CD4-positive, alpha-beta T cell (primary cell): ENCODE results near the gene KCNT2. TPM values are rescaled to one million over a fixed set of nuclear protein-coding genes. Genes with fewer than 3 reads are reported as not detected.
A peak's percentile ranks its signal among the peaks of the same experiment; 100 is the strongest.

Experiments used
- ATAC-seq: fragments of 200-7000 bp; cut with Tn5 transposase; one replicate; pipeline ENCODE4 v1.10.0; 2022; ENCODE audit warnings: mild to moderate bottlenecking; ENCODE audit not compliant: poor library complexity
- CTCF ChIA-PET: fragments of 350-600 bp; sonication (Branson Sonifier 250); formaldehyde crosslinking; loops from one replicate; lab custom pipeline; 2021; ENCODE audit warnings: antibody characterized with exemption, inconsistent platforms; lab: Charles Lee
- POLR2A ChIA-PET: fragments of 350-600 bp; sonication (Branson Sonifier 250); formaldehyde crosslinking; loops from one replicate; lab custom pipeline; 2021; ENCODE audit warnings: antibody characterized with exemption, inconsistent platforms; lab: Charles Lee
- DNase-seq, 14 experiments: peaks; one replicate each; pipeline ENCODE4 v3.0.0-alpha.2; 2013 to 2020; ENCODE audit warnings: mixed read lengths in 2 of 14
- H3K27ac ChIP-seq, 2 donors: one replicate each; pipeline versions ENCODE4 v1.5.1 to v1.7.0; 2013; ENCODE audit warnings: low read length in 2 of 2, low read depth in 1 of 2, mild to moderate bottlenecking in 1 of 2
- H3K27me3 ChIP-seq, 2 experiments: 1 replicate in 1 of 2; 2 replicates in 1 of 2; pipeline versions ENCODE4 v1.6.1 to v1.7.0; 2013; ENCODE audit warnings: low read length in 2 of 2, control low read depth in 1 of 2, mild to moderate bottlenecking in 1 of 2, moderate library complexity in 1 of 2; ENCODE audit not compliant: insufficient read depth in 2 of 2, control insufficient read depth in 1 of 2
- H3K36me3 ChIP-seq: one replicate; pipeline ENCODE4 v1.6.1; 2013; ENCODE audit warnings: low read length, control low read depth; ENCODE audit not compliant: insufficient read depth
- H3K4me1 ChIP-seq: one replicate; pipeline ENCODE4 v1.6.1; 2013; ENCODE audit warnings: low read length, control low read depth; ENCODE audit not compliant: insufficient read depth
- H3K4me3 ChIP-seq: one replicate; pipeline ENCODE4 v1.5.1; 2013; ENCODE audit warnings: mild to moderate bottlenecking, low read length, moderate library complexity
- H3K9me3 ChIP-seq, 2 experiments: 1 replicate in 1 of 2; 2 replicates in 1 of 2; pipeline versions ENCODE4 v1.6.1 to v1.7.0; 2013; ENCODE audit warnings: low read length in 2 of 2, mild to moderate bottlenecking in 2 of 2, control low read depth in 1 of 2, moderate library complexity in 1 of 2; ENCODE audit not compliant: control insufficient read depth in 1 of 2, insufficient read depth in 1 of 2
- H3K27ac Mint-ChIP-seq: one replicate; pipeline ENCODE4 v1.8.0; 2020; ENCODE audit warnings: mixed read lengths
- H3K27me3 Mint-ChIP-seq: one replicate; pipeline ENCODE4 v1.8.0; 2021; ENCODE audit warnings: mixed read lengths
- H3K36me3 Mint-ChIP-seq: one replicate; pipeline ENCODE4 v1.8.0; 2021; ENCODE audit warnings: low read depth, mixed read lengths
- H3K4me1 Mint-ChIP-seq: one replicate; pipeline ENCODE4 v1.8.0; 2021; ENCODE audit warnings: low read depth, mixed read lengths
- H3K4me3 Mint-ChIP-seq: one replicate; pipeline ENCODE4 v1.8.0; 2020; ENCODE audit warnings: mild to moderate bottlenecking, mixed read lengths
- H3K9me3 Mint-ChIP-seq: one replicate; pipeline ENCODE4 v1.8.0; 2020; ENCODE audit warnings: mixed read lengths
- intact Hi-C, 2 experiments: fragments of 100-400 bp; cut with DNase I in 1 of 2; cut with micrococcal nuclease in 1 of 2; formaldehyde crosslinking; loops; one replicate each; pipeline versions ENCODE4 v1.15.1 to v1.9.0; 2023 to 2025; cut with DNase I, micrococcal nuclease
- total RNA-seq, 174 experiments: library from RNA in 2 of 174; stranded (reverse) in 2 of 174; gene quantifications; one replicate each; pipeline ENCODE4 v1.2.3 and lab custom pipeline; 2021 to 2026
- TF ChIP-seq, protein P1 (sequence below): fragments of 200-600 bp; IDR thresholded peaks from one replicate; pipeline ENCODE4 v1.8.0; 2022; ENCODE audit warnings: antibody characterized with exemption, mild to moderate bottlenecking

Gene KCNT2
- total RNA-seq, 2 experiments from 2014 or later: not detected

DNA sequence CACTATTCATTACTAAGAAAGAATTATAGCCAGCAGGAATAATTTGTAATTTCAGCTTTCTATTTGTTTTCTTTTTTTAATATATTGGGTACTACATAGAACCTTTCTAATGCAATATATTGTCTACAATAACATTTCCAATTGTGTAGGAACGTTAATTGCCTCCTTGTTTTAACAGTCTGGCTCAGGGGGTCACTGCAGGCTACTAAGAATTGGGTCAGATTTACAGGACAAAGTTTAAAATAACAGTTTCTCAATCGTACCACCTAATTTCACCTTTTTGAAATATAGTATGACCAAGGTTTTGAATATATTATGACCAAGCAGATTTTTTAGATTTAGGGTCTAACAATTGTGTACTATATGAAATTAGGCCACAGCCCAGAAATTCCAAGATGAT lies 46.0 kb upstream of the KCNT2 start:
- Histone ChIP-seq H3K27me3 (no peaks in the 10 kb centered on the region), H3K4me1 (no peaks in the 10 kb centered on the region), H3K36me3 (no peaks in the 10 kb centered on the region), H3K4me3 (no peak overlapping the region), H3K27ac (no peak overlapping the region), H3K9me3 (no peaks in the 10 kb centered on the region)
- ChIA-PET CTCF (no interaction called here), POLR2A (no interaction called here)
- Mint-ChIP-seq H3K36me3 (no peaks in the 10 kb centered on the region), H3K4me3 (no peak overlapping the region), H3K27ac (no peak overlapping the region), H3K27me3 (no peaks in the 10 kb centered on the region), H3K4me1 (peaks cover 16% of the 10 kb centered on the region), H3K9me3 (no peaks in the 10 kb centered on the region)
- TF ChIP-seq, protein P1, sequence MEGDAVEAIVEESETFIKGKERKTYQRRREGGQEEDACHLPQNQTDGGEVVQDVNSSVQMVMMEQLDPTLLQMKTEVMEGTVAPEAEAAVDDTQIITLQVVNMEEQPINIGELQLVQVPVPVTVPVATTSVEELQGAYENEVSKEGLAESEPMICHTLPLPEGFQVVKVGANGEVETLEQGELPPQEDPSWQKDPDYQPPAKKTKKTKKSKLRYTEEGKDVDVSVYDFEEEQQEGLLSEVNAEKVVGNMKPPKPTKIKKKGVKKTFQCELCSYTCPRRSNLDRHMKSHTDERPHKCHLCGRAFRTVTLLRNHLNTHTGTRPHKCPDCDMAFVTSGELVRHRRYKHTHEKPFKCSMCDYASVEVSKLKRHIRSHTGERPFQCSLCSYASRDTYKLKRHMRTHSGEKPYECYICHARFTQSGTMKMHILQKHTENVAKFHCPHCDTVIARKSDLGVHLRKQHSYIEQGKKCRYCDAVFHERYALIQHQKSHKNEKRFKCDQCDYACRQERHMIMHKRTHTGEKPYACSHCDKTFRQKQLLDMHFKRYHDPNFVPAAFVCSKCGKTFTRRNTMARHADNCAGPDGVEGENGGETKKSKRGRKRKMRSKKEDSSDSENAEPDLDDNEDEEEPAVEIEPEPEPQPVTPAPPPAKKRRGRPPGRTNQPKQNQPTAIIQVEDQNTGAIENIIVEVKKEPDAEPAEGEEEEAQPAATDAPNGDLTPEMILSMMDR: no peak
- intact Hi-C loops: no loop called here
- DNase-seq (no peak), ATAC-seq (no peak)

DNA sequence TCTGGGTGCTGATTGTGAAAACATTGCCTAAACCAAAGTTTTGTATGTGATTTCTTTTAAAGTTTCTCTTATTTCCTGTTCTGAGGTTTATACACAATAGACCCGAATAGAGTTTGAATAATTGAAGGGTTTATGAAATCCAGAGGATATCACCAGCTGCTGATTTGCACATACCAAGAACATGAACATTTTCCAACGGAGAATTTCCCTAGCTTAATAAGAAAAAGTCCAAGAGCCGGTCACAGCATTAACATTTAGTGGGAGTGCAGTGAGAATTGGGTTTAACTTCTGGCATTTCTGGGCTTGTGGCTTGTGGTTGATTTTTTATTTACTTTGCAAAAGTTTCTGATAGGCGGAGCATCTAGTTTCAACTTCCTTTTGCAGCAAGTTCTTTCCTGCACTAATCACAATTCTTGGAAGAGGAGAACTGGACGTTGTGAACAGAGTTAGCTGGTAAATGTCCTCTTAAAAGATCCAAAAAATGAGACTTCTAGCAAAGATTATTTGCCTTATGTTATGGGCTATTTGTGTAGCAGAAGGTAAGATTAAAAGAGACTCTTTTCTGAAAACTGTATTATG lies 43.5 kb upstream of the KCNT2 start, which contains the start of gene CFH:
Gene CFH (plus strand): TSS at position 407 of the 579 bp plus-strand sequence. CDS start 75 bp downstream, at position 482.
- Histone ChIP-seq H3K36me3 (no peaks in the 10 kb centered on the region), H3K27ac (peak within 1 kb of the TSS in 1 of 2 donors; percentile 12), H3K27me3 (no peaks in the 10 kb centered on the region), H3K9me3 (no peaks in the 10 kb centered on the region), H3K4me1 (no peaks in the 10 kb centered on the region), H3K4me3 (peak within 1 kb of the TSS; percentile 48)
- Mint-ChIP-seq H3K9me3 (no peaks in the 10 kb centered on the region), H3K27ac (no peak within 1 kb of the TSS), H3K27me3 (no peaks in the 10 kb centered on the region), H3K4me1 (peaks cover 16% of the 10 kb centered on the region), H3K4me3 (peak within 1 kb of the TSS; percentile 72), H3K36me3 (no peaks in the 10 kb centered on the region)
- intact Hi-C loops: no loop called here
- TF ChIP-seq, protein P1: no peak
- ChIA-PET CTCF (no interaction called here), POLR2A (no interaction called here)
- ATAC-seq: no peak
- DNase-seq: peak in 3 of 14 experiments; percentile 5 to 53 (median 11)

DNA sequence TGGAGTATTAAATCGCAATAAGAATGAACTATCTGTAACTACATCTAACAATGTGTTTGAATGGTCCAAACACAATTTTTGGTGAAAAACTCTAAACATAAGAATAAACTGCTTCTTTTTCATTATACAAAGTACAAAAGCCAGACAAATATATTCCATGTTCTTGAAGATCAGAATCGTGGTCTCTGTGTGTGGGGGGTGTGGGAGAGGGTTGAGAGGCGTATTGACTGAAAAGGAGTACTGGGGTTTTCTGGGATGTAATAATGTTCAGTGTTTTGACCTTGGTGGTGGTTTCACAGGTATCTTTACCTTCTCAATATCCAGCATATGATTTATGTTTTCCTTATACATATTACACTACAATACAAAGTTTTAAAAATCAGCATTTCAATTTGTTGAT lies 42.8 kb upstream of the KCNT2 start:
- Histone ChIP-seq H3K4me1 (no peaks in the 10 kb centered on the region), H3K27me3 (no peaks in the 10 kb centered on the region), H3K36me3 (no peaks in the 10 kb centered on the region), H3K9me3 (no peaks in the 10 kb centered on the region), H3K4me3 (peak overlapping the region; percentile 48), H3K27ac (no peak overlapping the region)
- POLR2A ChIA-PET: no interaction called here
- CTCF ChIA-PET: no interaction called here
- Mint-ChIP-seq H3K27me3 (no peaks in the 10 kb centered on the region), H3K9me3 (no peaks in the 10 kb centered on the region), H3K27ac (no peak overlapping the region), H3K4me3 (no peak overlapping the region), H3K4me1 (peaks cover 16% of the 10 kb centered on the region), H3K36me3 (no peaks in the 10 kb centered on the region)
- ATAC-seq: no peak
- intact Hi-C loops: no loop called here
- DNase-seq: no peak
- TF ChIP-seq, protein P1: no peak
